Measurements from ENCODE around the gene HMOX1. TPM values are rescaled to one million over a fixed set of nuclear protein-coding genes. Genes with fewer than 3 reads are reported as not detected.
"Not testable (repeated sequence)": the region's sequence is repeated elsewhere in the genome, so short reads cannot be mapped to it uniquely, and the experiment has no call there.

HMOX1 gene
- total RNA-seq, 4 donors from 2014 or later: 13.6 to 95.7 (median 61.8) TPM

GRCh38 chr22:35435201-35435740 is 54.4 kb downstream of the HMOX1 start:
- peaks cover 12% of the 10 kb centered on the region for H3K36me3 ChIP-seq
- H3K4me1 ChIP-seq: peaks cover 11% of the 10 kb centered on the region
- H3K4me3 ChIP-seq: no peak overlapping the region
- no peak overlapping the region for H3K27ac ChIP-seq
- WGBS: 79% methylated on average over 4 of the region's 8 CpGs
- H3K27me3 ChIP-seq: no peaks in the 10 kb centered on the region
- DNase-seq (ENCODE audit: low spot score in 2 of 2): no peak
- no peak for TF ChIP-seq POLR2AphosphoS5 (IDR thresholded peaks at IDR 0.05)
- TF ChIP-seq, protein P1, sequence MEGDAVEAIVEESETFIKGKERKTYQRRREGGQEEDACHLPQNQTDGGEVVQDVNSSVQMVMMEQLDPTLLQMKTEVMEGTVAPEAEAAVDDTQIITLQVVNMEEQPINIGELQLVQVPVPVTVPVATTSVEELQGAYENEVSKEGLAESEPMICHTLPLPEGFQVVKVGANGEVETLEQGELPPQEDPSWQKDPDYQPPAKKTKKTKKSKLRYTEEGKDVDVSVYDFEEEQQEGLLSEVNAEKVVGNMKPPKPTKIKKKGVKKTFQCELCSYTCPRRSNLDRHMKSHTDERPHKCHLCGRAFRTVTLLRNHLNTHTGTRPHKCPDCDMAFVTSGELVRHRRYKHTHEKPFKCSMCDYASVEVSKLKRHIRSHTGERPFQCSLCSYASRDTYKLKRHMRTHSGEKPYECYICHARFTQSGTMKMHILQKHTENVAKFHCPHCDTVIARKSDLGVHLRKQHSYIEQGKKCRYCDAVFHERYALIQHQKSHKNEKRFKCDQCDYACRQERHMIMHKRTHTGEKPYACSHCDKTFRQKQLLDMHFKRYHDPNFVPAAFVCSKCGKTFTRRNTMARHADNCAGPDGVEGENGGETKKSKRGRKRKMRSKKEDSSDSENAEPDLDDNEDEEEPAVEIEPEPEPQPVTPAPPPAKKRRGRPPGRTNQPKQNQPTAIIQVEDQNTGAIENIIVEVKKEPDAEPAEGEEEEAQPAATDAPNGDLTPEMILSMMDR (IDR thresholded peaks at IDR 0.05): no peak
- no peak for TF ChIP-seq POLR2A (IDR thresholded peaks at IDR 0.05)
- no peak for TF ChIP-seq EP300 (IDR thresholded peaks at IDR 0.05)
- peaks cover 13% of the 10 kb centered on the region for H3K9me3 ChIP-seq

GRCh38 chr22:35436421-35436820 is 55.5 kb downstream of the HMOX1 start:
- Histone ChIP-seq H3K27me3 (no peaks in the 10 kb centered on the region), H3K4me3 (no peak overlapping the region), H3K27ac (no peak overlapping the region), H3K36me3 (peaks cover 12% of the 10 kb centered on the region), H3K9me3 (peaks cover 13% of the 10 kb centered on the region), H3K4me1 (peaks cover 5% of the 10 kb centered on the region)
- 64% methylated on average over 5 of the region's 5 CpGs for WGBS
- TF ChIP-seq POLR2A (IDR thresholded peaks at IDR 0.05) (no peak), POLR2AphosphoS5 (IDR thresholded peaks at IDR 0.05) (no peak)
- TF ChIP-seq, protein P1 (IDR thresholded peaks at IDR 0.05): no peak
- no peak for DNase-seq (ENCODE audit: low spot score in 2 of 2)

GRCh38 chr22:35437049-35437448 is 56.2 kb downstream of the HMOX1 start:
- TF ChIP-seq POLR2A (IDR thresholded peaks at IDR 0.05): no peak
- no peak for TF ChIP-seq EP300 (IDR thresholded peaks at IDR 0.05)
- TF ChIP-seq POLR2AphosphoS5 (IDR thresholded peaks at IDR 0.05): no peak
- TF ChIP-seq, protein P1 (IDR thresholded peaks at IDR 0.05): no peak
- Histone ChIP-seq H3K36me3 (peaks cover 12% of the 10 kb centered on the region), H3K27me3 (no peaks in the 10 kb centered on the region), H3K4me3 (no peak overlapping the region), H3K9me3 (peaks cover 13% of the 10 kb centered on the region), H3K4me1 (no peaks in the 10 kb centered on the region), H3K27ac (no peak overlapping the region)
- 100% methylated on average over 1 of the region's 2 CpGs for WGBS
- no peak for DNase-seq (ENCODE audit: low spot score in 2 of 2)

GRCh38 chr22:35438673-35439364 is 57.9 kb downstream of the HMOX1 start:
- H3K36me3 ChIP-seq, H3K27ac ChIP-seq: not testable (repeated sequence)
- 92% methylated on average over 3 of the region's 3 CpGs for WGBS

DNA sequence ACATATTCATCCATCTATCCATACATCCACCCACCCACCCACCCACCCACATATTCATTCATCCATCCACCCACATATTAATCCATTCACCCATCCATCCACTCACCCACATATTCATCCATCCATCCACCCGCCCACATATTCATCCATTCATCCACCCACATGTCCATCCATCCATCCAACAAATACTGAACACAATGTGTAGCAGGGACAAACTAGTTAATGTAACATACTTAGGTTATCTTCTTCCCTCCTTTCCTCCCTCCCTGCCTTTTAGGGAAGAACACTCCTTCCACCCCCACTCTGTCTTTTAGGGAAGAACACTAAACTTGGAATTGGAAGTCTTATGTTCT is 58.4 kb downstream of the HMOX1 start:
- no peak for DNase-seq (ENCODE audit: low spot score in 2 of 2)
- WGBS: 95% methylated on average over 1 of the region's 1 CpG
- Histone ChIP-seq H3K36me3 (no peaks in the 10 kb centered on the region), H3K4me3 (no peak overlapping the region), H3K27ac (no peak overlapping the region), H3K9me3 (peaks cover 1% of the 10 kb centered on the region), H3K27me3 (no peaks in the 10 kb centered on the region), H3K4me1 (no peaks in the 10 kb centered on the region)
- TF ChIP-seq POLR2A (IDR thresholded peaks at IDR 0.05) (no peak), EP300 (IDR thresholded peaks at IDR 0.05) (no peak), POLR2AphosphoS5 (IDR thresholded peaks at IDR 0.05) (no peak)
- TF ChIP-seq, protein P1 (IDR thresholded peaks at IDR 0.05): no peak

More at GRCh38 chr22:35438673-35439364, 57.9 kb downstream of the HMOX1 start:
- DNase-seq (ENCODE audit: low spot score in 2 of 2); H3K27me3 ChIP-seq; H3K9me3 ChIP-seq; H3K4me1 ChIP-seq; H3K4me3 ChIP-seq: not testable (repeated sequence)

Measured in suprapubic skin (tissue), 4 donors.